HG02885 (cell line): ENCODE results near the gene SLC9A8.
"Not testable (repeated sequence)": the region's sequence is repeated elsewhere in the genome, so short reads cannot be mapped to it uniquely, and the experiment has no call there.

Experiments used
- ATAC-seq: cut with Tn5 transposase; IDR thresholded peaks from one replicate; pipeline ENCODE4 v1.9.1; 2021; ENCODE audit warnings: mild to moderate bottlenecking; ENCODE audit not compliant: unreplicated experiment, poor library complexity

SLC9A8 gene

GRCh38 chr20:49890471-49891361 is 78.1 kb downstream of the SLC9A8 start:
- no peak for ATAC-seq

- no peak for ATAC-seq
Measured at GRCh38 chr20:49891476-49892110, 79.0 kb downstream of the SLC9A8 start.

- ATAC-seq: no peak
Measured at GRCh38 chr20:49892260-49892659, 79.6 kb downstream of the SLC9A8 start.

GRCh38 chr20:49892817-49893216 is 80.2 kb downstream of the SLC9A8 start:
- ATAC-seq: no peak

GRCh38 chr20:49893242-49894072 is 80.8 kb downstream of the SLC9A8 start:
- no peak for ATAC-seq

GRCh38 chr20:49894073-49894470 is 81.4 kb downstream of the SLC9A8 start:
- ATAC-seq: no peak

GRCh38 chr20:49895474-49896093 is 83.0 kb downstream of the SLC9A8 start:
- ATAC-seq: not testable (repeated sequence)

- ATAC-seq: no peak
Measured at GRCh38 chr20:49896204-49896603, 83.6 kb downstream of the SLC9A8 start.

GRCh38 chr20:49899541-49900383 is 87.1 kb downstream of the SLC9A8 start:
- ATAC-seq: no peak

GRCh38 chr20:49901588-49901987 is 89.0 kb downstream of the SLC9A8 start:
- ATAC-seq: no peak

GRCh38 chr20:49904440-49905214 is 92.0 kb downstream of the SLC9A8 start:
- ATAC-seq: no peak

GRCh38 chr20:49905415-49906091 is 92.9 kb downstream of the SLC9A8 start:
- ATAC-seq: no peak

- no peak for ATAC-seq
Measured at GRCh38 chr20:49906101-49906604, 93.5 kb downstream of the SLC9A8 start.

- no peak for ATAC-seq
Measured at GRCh38 chr20:49906615-49907154, 94.1 kb downstream of the SLC9A8 start.

GRCh38 chr20:49907405-49908257 is 95.0 kb downstream of the SLC9A8 start:
- no peak for ATAC-seq

- ATAC-seq: no peak
Measured at GRCh38 chr20:49908258-49908565, 95.6 kb downstream of the SLC9A8 start.
